Activated effector memory CD4-positive, alpha-beta T cell treated with anti-CD3 and anti-CD28 coated beads, Interleukin-2, amount 50 U/mL, for 16 hours (primary cell): ENCODE measurements around the gene PURA.

Experiments
- DNase-seq: peaks from one replicate; pipeline ENCODE4 v3.0.0-alpha.2; 2020

Gene PURA

DNA sequence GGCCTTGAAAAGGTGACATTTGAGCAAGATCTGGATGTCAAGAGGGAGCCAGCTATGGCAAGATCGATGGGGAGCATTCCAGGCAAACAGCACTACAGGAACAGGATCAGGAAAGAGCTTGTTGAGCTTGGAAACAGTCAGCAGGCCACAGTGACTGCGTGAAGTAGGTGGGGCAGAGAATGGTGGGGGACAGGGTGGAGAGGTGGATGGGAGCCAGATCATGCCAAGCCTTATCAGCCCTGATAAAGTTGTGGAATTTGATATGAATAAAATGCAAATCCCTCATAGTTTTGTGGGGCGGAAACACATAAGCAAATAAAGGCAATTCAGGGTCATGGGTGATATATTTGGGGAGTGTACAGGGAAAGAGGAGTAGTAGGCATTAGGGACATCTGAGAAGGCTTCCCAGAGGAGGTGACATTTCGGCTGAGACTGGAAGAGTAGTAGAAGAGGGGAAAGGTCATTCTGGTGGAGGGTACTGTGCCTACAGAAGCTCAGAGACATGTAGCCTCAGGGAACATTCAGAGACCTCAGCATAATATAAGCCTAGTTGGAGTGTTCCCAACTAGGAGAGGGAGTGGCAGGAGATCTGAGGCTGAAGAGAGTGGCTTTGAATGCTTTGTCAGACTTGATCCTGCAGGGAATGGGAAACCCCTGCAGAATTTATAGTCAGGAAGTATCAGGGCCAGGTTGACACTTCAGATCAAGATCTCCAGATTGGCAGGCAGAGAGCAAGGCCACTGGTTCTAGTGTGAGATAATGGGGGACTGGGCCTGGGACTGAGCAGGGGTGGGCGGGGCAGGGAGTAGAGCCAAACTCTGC lies 51.4 kb downstream of the PURA start:
- no peak for DNase-seq

DNA sequence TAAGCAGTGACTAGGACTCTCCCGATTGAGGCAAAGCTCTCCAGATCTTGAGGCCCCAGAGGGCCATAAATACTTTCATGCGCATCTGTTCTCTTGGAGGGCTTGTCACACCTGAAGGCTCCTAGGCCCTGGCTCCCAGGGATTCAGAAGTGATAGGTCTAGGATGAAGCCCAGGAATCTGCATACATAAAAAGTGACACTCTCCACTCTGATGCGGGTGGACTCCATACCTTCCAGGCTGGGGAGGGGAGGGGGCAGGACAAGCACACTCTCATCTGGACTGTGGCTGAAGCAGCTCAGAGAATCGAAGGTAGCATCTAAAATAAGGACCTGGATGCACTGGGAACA lies 52.0 kb downstream of the PURA start:
- no peak for DNase-seq

DNA sequence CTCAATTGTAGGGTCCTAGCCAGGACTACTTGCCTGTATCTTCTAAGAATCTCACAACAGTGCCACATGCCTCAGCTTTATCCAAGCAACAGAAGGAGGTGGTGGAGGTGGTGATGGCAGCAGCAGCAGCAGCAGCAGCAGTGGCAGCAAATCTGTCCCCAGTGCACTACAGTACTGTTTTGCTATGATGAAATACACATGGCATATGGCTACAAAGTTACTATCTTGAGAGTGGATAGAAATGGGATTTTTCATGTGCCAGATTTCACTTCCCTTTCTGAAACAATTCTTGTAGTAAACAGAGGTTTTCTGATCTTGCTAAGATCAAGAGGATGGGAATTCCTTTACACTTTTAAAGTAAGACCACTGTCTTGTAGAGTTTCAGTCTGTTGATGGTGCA lies 53.0 kb downstream of the PURA start:
- DNase-seq = no peak

- no peak for DNase-seq
Measured at GRCh38 chr5:140168371-140168770, 54.5 kb downstream of the PURA start.

DNA sequence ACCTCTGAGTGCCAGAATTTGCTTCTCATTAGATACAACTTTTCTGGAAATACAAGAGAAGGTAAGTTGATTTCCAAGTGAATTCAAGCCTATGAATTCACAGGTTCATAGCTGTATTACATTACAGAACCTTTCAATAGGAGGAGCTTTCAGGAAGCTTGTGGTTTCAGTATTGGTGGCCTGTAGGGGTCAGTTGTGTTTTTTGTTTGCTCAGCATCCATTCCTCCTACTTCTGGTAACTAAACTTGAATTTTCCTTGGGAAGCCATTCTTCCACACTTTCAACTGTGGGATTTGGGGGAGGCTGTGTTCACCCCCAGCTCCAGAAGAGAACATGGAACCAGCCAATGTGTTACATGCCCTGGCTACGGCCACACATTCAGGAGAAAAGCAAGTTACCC lies 55.5 kb downstream of the PURA start:
- no peak for DNase-seq

DNA sequence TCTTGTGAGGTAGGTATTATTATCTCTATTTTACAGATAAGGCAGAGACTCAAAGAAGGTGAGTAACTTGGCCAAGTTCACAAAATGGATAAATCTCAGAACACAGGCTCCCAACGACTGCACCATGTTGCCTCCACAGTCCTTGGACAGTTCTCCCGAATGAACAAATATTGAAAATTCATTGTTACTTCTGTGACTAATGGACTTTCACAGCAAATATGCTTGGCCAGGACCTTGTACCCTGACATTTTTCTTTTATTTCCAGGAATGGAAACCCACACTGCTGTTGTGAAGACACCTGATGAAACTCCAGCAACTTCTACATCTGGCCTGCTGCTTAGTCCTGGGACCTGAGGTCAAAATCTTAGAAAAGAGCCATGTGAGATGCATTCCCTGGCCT lies 58.6 kb downstream of the PURA start:
- DNase-seq = no peak

DNA sequence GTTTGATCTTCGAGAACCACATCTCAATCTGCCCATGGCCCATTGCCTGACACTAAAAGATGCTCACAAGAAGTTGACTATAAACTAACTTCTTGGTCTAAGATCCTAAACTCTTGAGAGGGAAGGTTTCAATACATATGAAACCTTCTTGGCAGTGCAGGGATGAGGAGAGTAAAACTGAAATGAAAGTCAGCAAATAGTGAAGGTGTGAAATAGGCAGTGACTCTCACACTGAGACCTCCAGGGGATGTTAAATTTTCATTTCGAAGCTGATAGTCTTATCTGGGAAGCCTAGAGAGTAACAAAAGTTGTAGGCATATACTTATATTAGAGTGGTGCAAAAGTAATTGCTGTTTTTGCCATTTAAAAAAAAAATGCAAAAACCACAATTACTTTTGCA lies 60.1 kb downstream of the PURA start:
- no peak for DNase-seq

- DNase-seq = peak; percentile 98
Measured at GRCh38 chr5:140174465-140175366, 60.8 kb downstream of the PURA start, which contains the start of gene CYSTM1. Gene CYSTM1, plus strand, starts transcription at chr5:140175188. Its CDS starts 19,278 bp downstream, at chr5:140194466.
